Measurements from ENCODE around the gene UBE3C.

DNA sequence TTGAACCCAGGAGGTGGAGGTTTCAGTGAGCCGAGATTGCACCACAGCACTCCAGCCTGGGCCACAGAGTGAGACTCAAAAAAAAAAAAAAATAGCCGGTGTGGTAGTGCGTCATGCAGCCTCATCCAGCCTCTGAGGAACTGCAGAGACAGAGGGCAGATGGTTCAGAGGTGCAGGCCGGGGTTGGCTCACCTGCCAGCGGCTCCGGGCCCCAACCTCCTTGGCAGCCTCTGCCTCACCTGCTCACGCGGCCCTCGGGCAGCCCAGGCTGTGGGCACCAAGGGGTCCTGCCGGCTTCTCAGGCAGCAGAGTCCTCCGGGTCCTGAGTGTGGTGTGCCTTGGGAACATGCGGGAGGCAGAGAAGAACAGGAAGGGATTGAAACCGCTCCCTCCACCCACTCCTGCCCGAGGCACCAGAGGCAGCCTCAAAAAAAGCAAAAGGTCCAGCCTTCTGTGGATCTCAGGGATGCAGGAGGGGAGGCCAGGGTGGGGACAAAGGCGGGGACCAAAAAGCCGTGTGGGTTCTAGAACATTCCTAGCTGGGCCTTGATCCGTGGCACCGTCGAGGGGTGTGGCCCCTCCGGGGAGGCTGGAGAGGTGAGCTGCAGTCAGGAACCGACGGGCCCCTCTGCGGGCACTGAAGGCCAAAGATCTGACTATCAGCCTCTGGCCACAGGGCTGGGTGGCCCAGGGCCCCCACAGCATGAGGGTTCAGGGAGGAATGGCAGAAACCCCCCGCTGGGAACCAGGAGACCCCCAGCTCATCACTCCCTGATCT is 142.7 kb downstream of the UBE3C start:
- TF ChIP-seq, protein P1, sequence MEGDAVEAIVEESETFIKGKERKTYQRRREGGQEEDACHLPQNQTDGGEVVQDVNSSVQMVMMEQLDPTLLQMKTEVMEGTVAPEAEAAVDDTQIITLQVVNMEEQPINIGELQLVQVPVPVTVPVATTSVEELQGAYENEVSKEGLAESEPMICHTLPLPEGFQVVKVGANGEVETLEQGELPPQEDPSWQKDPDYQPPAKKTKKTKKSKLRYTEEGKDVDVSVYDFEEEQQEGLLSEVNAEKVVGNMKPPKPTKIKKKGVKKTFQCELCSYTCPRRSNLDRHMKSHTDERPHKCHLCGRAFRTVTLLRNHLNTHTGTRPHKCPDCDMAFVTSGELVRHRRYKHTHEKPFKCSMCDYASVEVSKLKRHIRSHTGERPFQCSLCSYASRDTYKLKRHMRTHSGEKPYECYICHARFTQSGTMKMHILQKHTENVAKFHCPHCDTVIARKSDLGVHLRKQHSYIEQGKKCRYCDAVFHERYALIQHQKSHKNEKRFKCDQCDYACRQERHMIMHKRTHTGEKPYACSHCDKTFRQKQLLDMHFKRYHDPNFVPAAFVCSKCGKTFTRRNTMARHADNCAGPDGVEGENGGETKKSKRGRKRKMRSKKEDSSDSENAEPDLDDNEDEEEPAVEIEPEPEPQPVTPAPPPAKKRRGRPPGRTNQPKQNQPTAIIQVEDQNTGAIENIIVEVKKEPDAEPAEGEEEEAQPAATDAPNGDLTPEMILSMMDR (IDR thresholded peaks at IDR 0.05) = no peak
- no peak for TF ChIP-seq EP300 (IDR thresholded peaks at IDR 0.05)
- TF ChIP-seq POLR2A (IDR thresholded peaks at IDR 0.05) = no peak
- TF ChIP-seq POLR2AphosphoS5 (IDR thresholded peaks at IDR 0.05) = no peak
